Panc1 (cell line): ENCODE results near the gene AIG1. TPM values are rescaled to one million over a fixed set of nuclear protein-coding genes. Genes with fewer than 3 reads are reported as not detected.

ENCODE experiments used
- ATAC-seq: fragments of 200-7000 bp; cut with Tn5 transposase; 2 replicates; pipeline ENCODE4 v1.9.1; 2020; ENCODE audit warnings: mild to moderate bottlenecking, moderate library complexity
- BruUV-seq: library from RNA; stranded (reverse); fragments of 400-500 nt; replicated peaks from 2 replicates; lab custom pipeline; 2021; lab: Mats Ljungman, UMichigan
- CTCF ChIA-PET: fragments of 300-600 bp; sonication (Branson Sonifier 250); formaldehyde crosslinking; loops from one replicate; lab custom pipeline; 2022; ENCODE audit warnings: antibody characterized with exemption; lab: Charles Lee
- POLR2A ChIA-PET: fragments of 300-600 bp; sonication (Branson Sonifier 250); formaldehyde crosslinking; loops from one replicate; lab custom pipeline; 2022; ENCODE audit warnings: antibody characterized with exemption; lab: Charles Lee
- DNase-seq: peaks from one replicate; pipeline ENCODE4 v3.0.0-alpha.2; 2010; ENCODE audit warnings: low read depth, low spot score
- H3K27ac ChIP-seq: 2 replicates; pipeline ENCODE4 v1.5.1; 2011; ENCODE audit warnings: mild to moderate bottlenecking, low read length, inconsistent platforms
- H3K27me3 ChIP-seq: fragments of 200-500 bp; sonication (Bioruptor generic); 2 replicates; pipeline ENCODE4 v1.6.0; 2014; ENCODE audit warnings: low read length, inconsistent platforms; ENCODE audit not compliant: control insufficient read depth, insufficient read depth
- H3K36me3 ChIP-seq: fragments of 200-500 bp; sonication (Bioruptor generic); 2 replicates; pipeline ENCODE4 v1.5.1; 2014; ENCODE audit warnings: inconsistent platforms, mild to moderate bottlenecking, low read length, moderate library complexity; ENCODE audit not compliant: control insufficient read depth, insufficient read depth
- H3K4me1 ChIP-seq: 2 replicates; pipeline ENCODE4 v1.5.1; 2011; ENCODE audit warnings: inconsistent platforms, mild to moderate bottlenecking, low read length, moderate library complexity; ENCODE audit not compliant: control insufficient read depth, insufficient read depth
- H3K4me3 ChIP-seq, 2 experiments: 2 replicates each; pipeline ENCODE4 v1.5.1; 2011 to 2012; ENCODE audit warnings: low read depth in 2 of 2, low read length in 2 of 2, mild to moderate bottlenecking in 2 of 2, inconsistent platforms in 1 of 2, moderate library complexity in 1 of 2
- H3K9me3 ChIP-seq: fragments of 200-500 bp; sonication (Bioruptor generic); 2 replicates; pipeline ENCODE4 v1.5.1; 2014; ENCODE audit warnings: low read depth, mild to moderate bottlenecking, inconsistent platforms, low read length, moderate library complexity; ENCODE audit not compliant: control insufficient read depth, insufficient read depth
- CTCF ChIP-seq: fragments of 450-650 bp; IDR thresholded peaks from 2 replicates; pipeline ENCODE4 v1.5.1; 2017; ENCODE audit warnings: mild to moderate bottlenecking
- POLR2AphosphoS5 ChIP-seq: IDR thresholded peaks from 2 replicates; pipeline ENCODE4 v1.6.1; 2012; ENCODE audit warnings: mild to moderate bottlenecking, low read depth, low read length, moderate library complexity
- SIN3A ChIP-seq: IDR thresholded peaks from 2 replicates; pipeline ENCODE4 v1.6.1; 2012; ENCODE audit warnings: low read depth, mild to moderate bottlenecking, low read length, moderate library complexity, borderline replicate concordance; ENCODE audit not compliant: insufficient read depth
- TCF7L2 ChIP-seq: IDR thresholded peaks from 2 replicates; pipeline ENCODE4 v1.6.1; 2011; ENCODE audit warnings: mild to moderate bottlenecking, low read depth, low read length, inconsistent platforms
- in situ Hi-C: cut with HindIII; loops from 2 replicates; pipeline ENCODE4 v1.10.0; 2016; ENCODE audit warnings: low sequenced_read_pairs, low pct_unique_long_range_greater_than_20kb
- intact Hi-C: fragments of 100-400 bp; cut with micrococcal nuclease; formaldehyde crosslinking; loops from one replicate; pipeline ENCODE4 v1.10.0; 2022; ENCODE audit not compliant: unreplicated experiment
- total RNA-seq: library from RNA; stranded (reverse); gene quantifications from one replicate; pipeline ENCODE4 v1.2.1, GENCODE V29; 2021; ENCODE audit not compliant: unreplicated experiment
- TF ChIP-seq, protein P1 (sequence below), 2 experiments: IDR thresholded peaks; 2 replicates each; pipeline ENCODE4 v1.6.1; 2011 to 2012; ENCODE audit warnings: low read depth in 2 of 2, control low read depth in 1 of 2, low read length in 1 of 2, mild to moderate bottlenecking in 1 of 2, moderate library complexity in 1 of 2; ENCODE audit not compliant: insufficient read depth in 1 of 2

The AIG1 gene
- total RNA-seq, 1 experiment from 2014 or later = 23.9 TPM

GRCh38 chr6:143252961-143253360, 192.3 kb downstream of the AIG1 start:
- ATAC-seq (no peak), DNase-seq (no peak)
- TF ChIP-seq SIN3A (no peak), TCF7L2 (no peak), CTCF (no peak), POLR2AphosphoS5 (no peak)
- TF ChIP-seq, protein P1, sequence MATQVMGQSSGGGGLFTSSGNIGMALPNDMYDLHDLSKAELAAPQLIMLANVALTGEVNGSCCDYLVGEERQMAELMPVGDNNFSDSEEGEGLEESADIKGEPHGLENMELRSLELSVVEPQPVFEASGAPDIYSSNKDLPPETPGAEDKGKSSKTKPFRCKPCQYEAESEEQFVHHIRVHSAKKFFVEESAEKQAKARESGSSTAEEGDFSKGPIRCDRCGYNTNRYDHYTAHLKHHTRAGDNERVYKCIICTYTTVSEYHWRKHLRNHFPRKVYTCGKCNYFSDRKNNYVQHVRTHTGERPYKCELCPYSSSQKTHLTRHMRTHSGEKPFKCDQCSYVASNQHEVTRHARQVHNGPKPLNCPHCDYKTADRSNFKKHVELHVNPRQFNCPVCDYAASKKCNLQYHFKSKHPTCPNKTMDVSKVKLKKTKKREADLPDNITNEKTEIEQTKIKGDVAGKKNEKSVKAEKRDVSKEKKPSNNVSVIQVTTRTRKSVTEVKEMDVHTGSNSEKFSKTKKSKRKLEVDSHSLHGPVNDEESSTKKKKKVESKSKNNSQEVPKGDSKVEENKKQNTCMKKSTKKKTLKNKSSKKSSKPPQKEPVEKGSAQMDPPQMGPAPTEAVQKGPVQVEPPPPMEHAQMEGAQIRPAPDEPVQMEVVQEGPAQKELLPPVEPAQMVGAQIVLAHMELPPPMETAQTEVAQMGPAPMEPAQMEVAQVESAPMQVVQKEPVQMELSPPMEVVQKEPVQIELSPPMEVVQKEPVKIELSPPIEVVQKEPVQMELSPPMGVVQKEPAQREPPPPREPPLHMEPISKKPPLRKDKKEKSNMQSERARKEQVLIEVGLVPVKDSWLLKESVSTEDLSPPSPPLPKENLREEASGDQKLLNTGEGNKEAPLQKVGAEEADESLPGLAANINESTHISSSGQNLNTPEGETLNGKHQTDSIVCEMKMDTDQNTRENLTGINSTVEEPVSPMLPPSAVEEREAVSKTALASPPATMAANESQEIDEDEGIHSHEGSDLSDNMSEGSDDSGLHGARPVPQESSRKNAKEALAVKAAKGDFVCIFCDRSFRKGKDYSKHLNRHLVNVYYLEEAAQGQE (IDR thresholded peaks at IDR 0.05; ENCODE audit: insufficient read depth in 1 of 2, low read depth in 2 of 2, low read length in 1 of 2) = no peak
- no TSS peak for BruUV-seq
- in situ Hi-C loops = no loop called here
- Histone ChIP-seq H3K27ac (no peak overlapping the region), H3K27me3 (no peaks in the 10 kb centered on the region), H3K36me3 (no peaks in the 10 kb centered on the region), H3K4me1 (no peaks in the 10 kb centered on the region), H3K9me3 (no peaks in the 10 kb centered on the region), H3K4me3 (no peak overlapping the region)
- ChIA-PET CTCF (no interaction called here), POLR2A (no interaction called here)
- intact Hi-C loops = no loop called here

- CTCF ChIA-PET = no interaction called here
- H3K4me1 ChIP-seq = no peaks in the 10 kb centered on the region
- BruUV-seq = no TSS peak
- H3K27ac ChIP-seq = no peak overlapping the region
- no peak overlapping the region for H3K4me3 ChIP-seq
- no peaks in the 10 kb centered on the region for H3K36me3 ChIP-seq
- in situ Hi-C loops = no loop called here
- intact Hi-C loops = no loop called here
- no peak for ATAC-seq
- TF ChIP-seq TCF7L2 = no peak
- TF ChIP-seq CTCF = no peak
- TF ChIP-seq POLR2AphosphoS5 = no peak
- TF ChIP-seq, protein P1 (IDR thresholded peaks at IDR 0.05; ENCODE audit: insufficient read depth in 1 of 2, low read depth in 2 of 2, low read length in 1 of 2) = no peak
- no peak for TF ChIP-seq SIN3A
- H3K9me3 ChIP-seq = no peaks in the 10 kb centered on the region
- POLR2A ChIA-PET = no interaction called here
- H3K27me3 ChIP-seq = no peaks in the 10 kb centered on the region
- DNase-seq = no peak
These were observed 192.9 kb downstream of the AIG1 start for GRCh38 chr6:143253586-143253985.
